ENCODE measurements around the gene ZNF213.
"Not testable (repeated sequence)": the region's sequence is repeated elsewhere in the genome, so short reads cannot be mapped to it uniquely, and the experiment has no call there.

The ZNF213 gene

GRCh38 chr16:3131755-3132377, 3.0 kb upstream of the ZNF213 start:
- DNase-seq = peak; percentile 27

DNA sequence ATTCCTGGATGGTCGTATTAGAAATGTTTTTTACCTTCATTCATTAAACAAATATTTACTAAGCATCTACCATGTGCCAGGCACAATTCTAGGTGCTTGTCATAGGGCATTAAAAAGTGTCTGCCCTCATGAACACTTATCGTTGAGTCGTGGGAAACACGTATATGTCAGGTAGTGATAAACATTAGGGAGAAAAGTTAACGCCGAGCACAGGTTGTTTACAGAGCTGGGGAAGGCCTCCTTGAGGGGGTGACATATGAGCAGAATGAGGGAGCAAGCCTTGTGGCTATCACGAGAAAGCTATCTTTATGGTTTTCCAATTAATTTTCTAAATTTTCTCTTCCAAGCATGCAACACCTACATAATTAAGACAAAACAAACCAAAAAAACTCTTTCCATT, 985 bp upstream of the ZNF213 start:
- no peak for DNase-seq

DNA sequence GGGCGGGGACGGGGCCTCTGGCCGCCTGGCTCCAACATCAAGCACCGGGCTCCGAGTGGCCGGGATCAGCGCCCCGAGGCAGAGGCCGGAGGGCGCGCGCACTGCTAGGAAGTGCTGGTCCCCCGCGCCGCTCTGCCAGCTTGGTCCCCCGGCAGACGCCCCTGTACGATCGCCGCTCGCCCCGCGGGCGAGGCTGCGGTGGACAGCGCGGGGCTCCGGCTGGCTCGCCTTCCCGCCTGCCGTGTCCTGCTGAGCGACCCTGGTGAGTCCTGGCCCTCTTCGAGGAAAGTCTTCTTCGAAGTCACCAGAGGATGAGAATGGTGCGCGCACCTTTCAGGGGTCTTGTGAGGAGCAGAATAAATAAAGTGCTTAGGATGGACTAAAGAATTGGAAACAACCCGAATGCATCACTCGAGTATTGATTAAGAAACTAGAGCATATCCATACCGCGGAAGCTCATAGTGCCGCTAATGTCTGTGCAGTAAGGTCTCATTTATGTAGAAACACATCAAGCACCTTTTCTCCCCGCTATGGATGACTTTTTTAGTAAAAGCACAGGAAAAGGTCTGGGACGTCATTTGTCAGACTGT, 392 bp downstream of the ZNF213 start:
- no peak for DNase-seq

DNA sequence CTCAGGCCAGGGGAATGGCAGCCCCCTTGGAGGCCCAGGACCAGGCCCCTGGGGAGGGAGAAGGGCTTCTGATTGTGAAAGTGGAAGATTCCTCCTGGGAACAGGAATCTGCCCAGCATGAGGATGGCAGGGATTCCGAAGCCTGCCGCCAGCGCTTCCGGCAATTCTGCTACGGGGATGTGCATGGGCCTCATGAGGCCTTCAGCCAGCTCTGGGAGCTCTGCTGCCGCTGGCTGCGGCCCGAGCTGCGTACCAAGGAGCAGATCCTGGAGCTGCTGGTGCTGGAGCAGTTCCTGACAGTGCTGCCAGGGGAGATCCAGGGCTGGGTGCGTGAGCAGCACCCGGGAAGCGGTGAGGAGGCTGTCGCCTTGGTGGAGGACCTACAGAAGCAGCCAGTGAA, 2.4 kb downstream of the ZNF213 start:
- no peak for DNase-seq

GRCh38 chr16:3138342-3138741, 3.5 kb downstream of the ZNF213 start:
- no peak for DNase-seq

DNA sequence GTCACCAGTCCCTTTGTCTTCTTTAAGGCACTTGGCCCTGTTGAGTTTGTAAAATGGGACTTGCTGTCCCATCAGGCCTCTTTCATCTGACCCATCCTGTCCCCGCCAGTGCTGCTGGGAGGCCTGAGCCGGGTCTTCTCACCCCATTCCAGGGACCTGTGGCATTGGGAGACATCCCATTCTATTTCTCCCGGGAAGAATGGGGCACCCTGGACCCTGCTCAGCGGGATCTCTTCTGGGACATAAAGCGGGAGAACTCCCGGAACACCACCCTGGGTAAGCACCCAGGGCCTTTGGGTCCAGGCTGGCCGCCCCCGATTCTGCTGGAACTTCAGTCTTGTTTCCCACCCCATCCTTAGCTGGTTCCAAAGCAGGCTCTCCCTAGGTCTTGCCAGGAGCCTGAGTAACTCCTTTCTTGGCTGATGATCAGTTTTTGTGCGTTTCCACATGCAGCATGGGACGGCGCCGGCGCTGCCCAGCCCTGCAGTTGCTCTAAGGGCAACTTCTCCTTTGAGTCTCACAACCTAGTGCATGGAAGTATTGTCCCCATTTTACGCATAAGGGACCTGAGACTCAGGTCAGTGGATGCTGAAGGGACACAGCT, 4.1 kb downstream of the ZNF213 start:
- no peak for DNase-seq

- DNase-seq = not testable (repeated sequence)
Observed at GRCh38 chr16:3139561-3139960, 4.7 kb downstream of the ZNF213 start.

DNA sequence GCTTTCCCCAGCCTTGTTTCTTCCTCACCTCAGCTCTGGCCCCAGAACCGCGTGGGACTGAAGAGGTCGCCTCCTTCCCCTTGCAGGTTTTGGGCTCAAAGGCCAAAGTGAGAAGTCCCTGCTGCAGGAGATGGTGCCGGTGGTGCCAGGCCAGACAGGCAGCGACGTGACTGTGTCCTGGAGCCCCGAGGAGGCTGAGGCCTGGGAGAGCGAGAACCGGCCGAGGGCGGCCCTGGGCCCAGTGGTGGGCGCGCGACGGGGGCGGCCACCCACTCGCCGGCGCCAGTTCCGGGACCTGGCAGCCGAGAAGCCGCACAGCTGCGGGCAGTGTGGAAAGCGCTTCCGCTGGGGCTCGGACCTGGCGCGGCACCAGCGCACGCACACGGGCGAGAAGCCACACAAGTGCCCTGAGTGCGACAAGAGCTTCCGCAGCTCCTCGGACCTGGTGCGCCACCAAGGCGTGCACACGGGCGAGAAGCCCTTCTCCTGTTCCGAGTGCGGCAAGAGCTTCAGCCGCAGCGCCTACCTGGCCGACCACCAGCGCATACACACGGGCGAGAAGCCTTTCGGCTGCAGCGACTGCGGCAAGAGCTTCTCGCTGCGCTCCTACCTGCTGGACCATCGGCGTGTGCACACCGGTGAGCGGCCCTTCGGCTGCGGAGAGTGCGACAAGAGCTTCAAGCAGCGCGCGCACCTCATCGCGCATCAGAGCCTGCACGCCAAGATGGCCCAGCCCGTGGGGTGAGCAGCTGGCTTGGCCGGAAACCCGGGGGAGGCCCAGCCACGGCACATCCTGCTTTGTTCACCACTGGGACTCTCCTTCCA, 6.0 kb downstream of the ZNF213 start:
- no peak for DNase-seq

GRCh38 chr16:3141781-3142311, 7.0 kb downstream of the ZNF213 start:
- DNase-seq = no peak

DNA sequence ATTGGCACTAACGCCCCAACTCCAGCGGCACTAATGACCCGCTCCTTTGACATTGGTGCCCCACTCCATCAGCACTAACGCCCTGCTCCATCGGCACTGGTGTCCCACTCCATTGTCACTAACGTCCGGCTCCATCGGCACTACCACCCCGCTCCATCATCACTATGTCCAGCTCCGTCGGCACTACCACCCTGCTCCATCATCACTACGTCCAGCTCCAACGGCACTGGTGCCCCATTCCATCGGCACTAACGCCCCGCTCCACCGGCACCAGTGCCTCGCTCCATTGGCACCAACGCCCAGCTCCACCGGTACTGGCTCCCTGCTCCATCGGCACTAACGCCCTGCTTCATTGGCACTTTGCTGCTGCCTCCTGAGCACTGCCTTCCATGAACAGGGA, 7.5 kb downstream of the ZNF213 start:
- DNase-seq = no peak

- DNase-seq = no peak
Observed at GRCh38 chr16:3142770-3143169, 7.9 kb downstream of the ZNF213 start.

DNA sequence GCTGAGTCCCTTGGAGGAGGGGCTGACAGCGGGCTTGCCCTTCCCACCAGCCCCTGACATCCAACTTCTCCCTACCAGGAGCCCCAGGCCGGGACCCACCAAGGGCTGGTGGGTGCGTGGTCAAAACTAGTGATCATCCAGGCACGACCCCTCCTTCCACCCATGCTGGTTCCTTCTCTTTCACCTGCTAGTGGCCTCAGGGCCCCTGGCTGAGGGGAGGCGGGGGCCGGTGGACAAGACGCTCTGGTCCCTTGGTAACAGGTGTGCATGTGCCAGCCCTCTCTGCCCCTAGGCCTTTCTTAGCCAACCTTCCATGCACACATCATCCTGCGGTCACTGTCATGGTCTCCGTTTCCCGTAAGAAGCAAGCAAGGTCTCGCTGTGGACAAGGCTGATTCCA, 8.4 kb downstream of the ZNF213 start:
- no peak for DNase-seq

- DNase-seq = no peak
Observed at GRCh38 chr16:3143598-3144320, 8.9 kb downstream of the ZNF213 start.

DNA sequence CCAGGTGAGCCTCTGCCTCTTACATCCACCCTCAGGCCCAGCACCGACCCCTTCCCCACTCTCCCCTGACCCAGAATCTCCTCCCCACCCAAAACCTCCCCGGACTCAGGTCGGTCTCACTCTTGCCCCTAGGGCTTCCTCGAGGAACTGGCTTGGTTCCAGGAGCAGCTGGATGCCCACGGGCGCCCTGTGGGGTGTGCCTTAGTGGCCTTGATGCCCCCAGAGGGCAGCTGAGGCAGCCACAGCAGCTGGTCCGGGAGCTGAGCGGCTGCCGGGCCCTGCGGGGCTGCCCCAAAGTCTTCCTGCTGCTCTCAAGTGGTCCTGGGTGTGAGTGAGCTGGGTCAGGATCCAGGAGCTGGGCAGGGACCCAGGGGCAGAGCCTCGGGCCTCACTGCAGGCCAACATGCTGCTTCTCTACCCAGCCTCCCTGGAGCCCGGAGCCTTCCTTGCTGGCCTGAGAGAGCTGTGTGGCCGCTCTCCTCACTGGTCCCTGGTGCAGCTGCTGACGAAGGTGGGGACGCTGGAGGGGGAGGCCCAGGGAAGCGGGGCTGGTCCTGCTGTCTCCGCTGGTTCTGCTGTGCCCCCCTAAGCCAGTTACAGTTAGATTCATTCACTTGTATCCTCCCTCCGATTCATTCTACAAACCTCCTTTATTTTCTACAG, 9.6 kb downstream of the ZNF213 start:
- no peak for DNase-seq

DNA sequence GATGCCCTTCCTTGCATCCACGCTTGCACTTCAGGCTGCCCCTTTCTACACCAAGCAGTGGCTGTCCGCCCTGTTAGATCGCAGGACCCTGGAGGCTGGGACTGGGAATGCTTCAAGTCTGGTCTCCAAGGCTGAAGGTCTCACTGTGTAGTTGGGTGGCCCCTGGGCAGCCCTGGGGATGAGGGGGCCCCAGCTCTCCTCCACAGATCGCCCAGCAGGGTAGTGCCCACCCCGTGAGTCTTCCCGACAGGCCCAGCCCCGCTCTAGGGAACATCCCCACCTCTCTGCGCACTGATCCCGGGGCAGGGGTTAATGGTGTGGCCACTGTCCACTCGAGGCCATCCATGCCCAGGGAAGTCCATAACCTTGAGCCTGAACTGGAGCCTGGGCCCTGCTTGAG, 10.3 kb downstream of the ZNF213 start:
- no peak for DNase-seq

- no peak for DNase-seq
Observed at GRCh38 chr16:3145660-3146059, 10.8 kb downstream of the ZNF213 start.

DNA sequence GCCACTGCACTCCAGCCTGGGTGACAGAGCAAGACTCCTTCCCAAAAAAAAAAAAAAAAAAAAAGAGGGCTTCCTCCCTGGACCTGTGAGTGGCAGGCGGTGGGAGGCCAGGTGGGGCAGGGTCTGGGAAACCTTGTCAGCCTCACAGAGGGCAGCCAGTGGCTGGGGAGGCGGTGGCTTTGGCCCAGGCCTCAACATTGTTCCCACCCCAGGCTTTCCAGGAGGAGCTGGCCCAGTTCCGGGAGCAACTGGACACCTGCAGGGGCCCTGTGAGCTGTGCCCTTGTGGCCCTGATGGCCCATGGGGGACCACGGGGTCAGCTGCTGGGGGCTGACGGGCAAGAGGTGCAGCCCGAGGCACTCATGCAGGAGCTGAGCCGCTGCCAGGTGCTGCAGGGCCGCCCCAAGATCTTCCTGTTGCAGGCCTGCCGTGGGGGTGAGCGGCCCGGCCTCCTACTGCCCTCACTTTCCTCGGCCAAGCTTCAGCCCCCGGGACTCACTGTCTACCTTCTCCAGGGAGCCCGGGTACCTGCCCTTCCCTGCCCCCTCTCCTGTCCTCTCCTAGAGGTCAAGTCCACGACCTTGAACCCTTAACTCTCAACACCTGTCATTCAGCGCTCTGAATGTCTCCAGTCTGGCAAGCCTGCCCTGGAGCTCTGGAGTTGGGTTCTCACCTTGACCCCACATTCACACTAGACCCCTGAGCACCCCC, 12.4 kb downstream of the ZNF213 start:
- DNase-seq = no peak

GRCh38 chr16:3147757-3148104, 12.9 kb downstream of the ZNF213 start:
- no peak for DNase-seq

- no peak for DNase-seq
Observed at GRCh38 chr16:3148256-3149192, 13.7 kb downstream of the ZNF213 start.

- DNase-seq = no peak
Observed at GRCh38 chr16:3149193-3149530, 14.3 kb downstream of the ZNF213 start.

Data from NCI-H1092 treated with DMSO at 0.1 percent for 48 hours (cell line).